Measurements from ENCODE around the gene ADAMTSL3. TPM values are rescaled to one million over a fixed set of nuclear protein-coding genes. Genes with fewer than 3 reads are reported as not detected.

ADAMTSL3 gene
- total RNA-seq, 1 donor: 2.0 TPM

DNA sequence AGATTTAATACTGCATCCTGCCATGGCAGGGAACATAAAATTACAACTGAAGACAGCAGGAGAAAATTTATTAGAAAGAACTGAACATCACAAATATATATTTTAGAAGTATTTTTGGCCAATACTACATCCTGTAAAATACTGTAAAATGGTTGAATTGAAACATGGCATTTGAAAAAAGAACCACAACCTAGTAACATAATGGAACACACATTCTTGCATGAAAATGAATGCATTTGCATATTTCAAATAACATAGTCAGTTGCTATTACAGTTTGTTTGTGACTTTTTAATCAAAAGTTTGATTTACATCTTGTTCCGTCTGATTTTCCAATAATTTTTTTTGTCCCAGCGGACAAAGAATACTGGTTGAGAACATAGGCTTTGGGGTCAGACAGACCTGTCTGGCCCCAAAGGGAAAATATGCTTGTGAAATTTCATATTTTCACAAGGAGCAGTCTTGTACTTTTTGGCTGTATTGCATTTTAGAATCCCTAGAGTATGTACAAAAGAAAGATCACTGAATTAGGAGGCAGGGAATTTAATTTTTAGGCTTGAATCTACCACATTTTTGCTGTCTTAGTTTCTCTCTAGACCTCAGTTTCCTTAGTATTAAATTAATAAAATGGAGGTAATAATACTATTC lies 268.8 kb downstream of the ADAMTSL3 start:
- DNase-seq (ENCODE audit: low read depth): no peak
- no peak overlapping the region for H3K4me3 ChIP-seq (ENCODE audit: low read depth, low read length)
- TF ChIP-seq, protein P1, sequence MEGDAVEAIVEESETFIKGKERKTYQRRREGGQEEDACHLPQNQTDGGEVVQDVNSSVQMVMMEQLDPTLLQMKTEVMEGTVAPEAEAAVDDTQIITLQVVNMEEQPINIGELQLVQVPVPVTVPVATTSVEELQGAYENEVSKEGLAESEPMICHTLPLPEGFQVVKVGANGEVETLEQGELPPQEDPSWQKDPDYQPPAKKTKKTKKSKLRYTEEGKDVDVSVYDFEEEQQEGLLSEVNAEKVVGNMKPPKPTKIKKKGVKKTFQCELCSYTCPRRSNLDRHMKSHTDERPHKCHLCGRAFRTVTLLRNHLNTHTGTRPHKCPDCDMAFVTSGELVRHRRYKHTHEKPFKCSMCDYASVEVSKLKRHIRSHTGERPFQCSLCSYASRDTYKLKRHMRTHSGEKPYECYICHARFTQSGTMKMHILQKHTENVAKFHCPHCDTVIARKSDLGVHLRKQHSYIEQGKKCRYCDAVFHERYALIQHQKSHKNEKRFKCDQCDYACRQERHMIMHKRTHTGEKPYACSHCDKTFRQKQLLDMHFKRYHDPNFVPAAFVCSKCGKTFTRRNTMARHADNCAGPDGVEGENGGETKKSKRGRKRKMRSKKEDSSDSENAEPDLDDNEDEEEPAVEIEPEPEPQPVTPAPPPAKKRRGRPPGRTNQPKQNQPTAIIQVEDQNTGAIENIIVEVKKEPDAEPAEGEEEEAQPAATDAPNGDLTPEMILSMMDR (IDR thresholded peaks at IDR 0.05; ENCODE audit: insufficient read depth, low read length): no peak

DNA sequence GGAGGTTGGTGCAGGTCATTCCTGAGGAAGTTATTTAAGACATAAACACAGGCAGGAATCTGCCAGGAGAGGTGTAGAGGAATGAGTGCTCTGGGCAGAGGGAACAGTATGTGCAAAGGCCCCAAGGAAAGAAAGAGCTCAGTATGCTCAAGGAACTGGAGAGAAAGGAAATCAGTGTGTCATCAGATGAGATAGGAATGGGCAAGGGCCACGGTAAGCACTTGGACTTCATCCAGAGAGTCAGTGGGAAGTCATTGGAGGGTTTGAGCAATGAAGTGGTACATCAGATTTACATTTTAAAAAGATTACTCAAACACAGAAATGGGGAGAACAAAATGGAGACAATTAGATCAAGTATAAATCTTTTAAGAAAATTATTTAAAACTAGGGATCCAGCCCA lies 272.2 kb downstream of the ADAMTSL3 start:
- no peak overlapping the region for H3K4me3 ChIP-seq (ENCODE audit: low read depth, low read length)
- DNase-seq (ENCODE audit: low read depth): no peak

DNA sequence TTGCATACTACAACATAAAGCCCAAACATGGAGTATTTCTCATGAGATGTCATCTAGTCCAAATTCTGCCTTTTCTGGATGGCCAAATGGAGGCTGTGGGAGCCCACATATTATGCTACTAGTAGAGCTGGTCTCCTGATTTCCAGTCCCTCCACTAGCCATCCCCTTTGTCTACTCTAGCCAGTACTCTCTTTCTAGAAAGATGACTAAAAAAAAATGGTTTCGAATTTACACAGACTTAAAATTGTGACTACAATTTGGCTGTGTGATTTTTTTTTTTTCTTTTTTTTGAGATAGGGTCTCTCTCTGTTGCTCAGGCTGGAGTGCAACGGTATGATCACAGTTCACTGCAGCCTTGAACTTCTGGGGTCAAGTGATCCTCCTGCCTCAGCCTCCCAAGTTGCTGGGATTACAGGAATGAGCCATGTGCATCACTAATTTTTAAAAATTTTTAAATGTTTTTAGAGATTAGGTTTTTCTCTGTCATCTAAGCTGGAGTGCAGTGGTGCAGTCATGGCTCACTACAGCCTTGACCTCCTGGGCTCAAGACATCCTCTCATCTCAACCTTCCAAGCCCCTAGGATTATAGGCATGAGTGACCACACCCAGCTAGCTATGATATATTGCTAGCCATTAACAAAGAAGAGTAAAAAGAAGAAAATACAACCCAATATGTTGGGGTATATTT lies 273.9 kb downstream of the ADAMTSL3 start:
- DNase-seq (ENCODE audit: low read depth): no peak
- TF ChIP-seq, protein P1 (IDR thresholded peaks at IDR 0.05; ENCODE audit: insufficient read depth, low read length): no peak
- H3K4me3 ChIP-seq (ENCODE audit: low read depth, low read length): no peak overlapping the region

More for the DNA sequence above, 272.2 kb downstream of the ADAMTSL3 start:
- TF ChIP-seq, protein P1 (IDR thresholded peaks at IDR 0.05; ENCODE audit: insufficient read depth, low read length): no peak

DNA sequence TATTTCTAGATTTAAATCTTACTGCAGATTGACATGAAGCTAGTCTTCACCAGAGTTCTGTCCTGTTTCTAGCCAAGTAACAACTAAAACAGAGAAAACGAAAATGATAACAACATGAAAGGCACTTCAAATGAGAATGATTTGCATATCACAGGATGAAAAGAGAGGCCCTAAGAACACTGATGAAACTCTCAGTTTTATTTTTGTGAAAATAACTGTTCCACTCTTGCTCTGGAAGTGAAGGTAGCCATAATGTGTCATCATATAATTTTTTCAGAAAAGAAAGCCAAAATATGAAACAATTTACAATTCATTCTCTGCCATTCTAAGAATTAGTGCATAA lies 274.4 kb downstream of the ADAMTSL3 start:
- TF ChIP-seq, protein P1 (IDR thresholded peaks at IDR 0.05; ENCODE audit: insufficient read depth, low read length): no peak
- no peak for DNase-seq (ENCODE audit: low read depth)

DNA sequence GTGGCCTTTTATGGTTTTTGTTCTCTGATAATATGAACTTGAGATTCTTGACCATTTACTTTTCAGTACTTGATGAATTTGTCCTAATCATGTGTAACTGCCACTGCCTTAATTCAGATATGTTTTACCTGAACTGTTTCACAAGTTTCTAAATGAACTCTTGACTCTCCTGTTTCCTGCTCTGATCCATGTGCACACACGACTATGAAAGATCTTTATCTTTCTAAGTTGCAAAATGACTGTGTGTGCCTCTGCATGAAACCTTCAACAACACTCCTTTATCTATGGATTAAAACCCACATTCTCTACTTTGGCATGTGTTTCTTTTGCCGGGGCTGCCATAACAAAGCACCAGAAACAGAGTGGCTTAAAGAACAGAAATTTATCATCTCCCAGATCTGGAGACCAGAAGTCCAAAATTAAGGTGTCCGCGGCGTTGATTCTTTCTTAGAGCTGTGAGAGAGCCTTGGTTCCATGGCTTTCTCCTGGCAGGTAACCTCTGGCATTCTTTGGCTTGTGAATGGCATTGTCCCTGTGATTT lies 275.0 kb downstream of the ADAMTSL3 start:
- no peak for DNase-seq (ENCODE audit: low read depth)
- TF ChIP-seq, protein P1 (IDR thresholded peaks at IDR 0.05; ENCODE audit: insufficient read depth, low read length): no peak
- no peak overlapping the region for H3K4me3 ChIP-seq (ENCODE audit: low read depth, low read length)

More for the DNA sequence above, 274.4 kb downstream of the ADAMTSL3 start:
- no peak overlapping the region for H3K4me3 ChIP-seq (ENCODE audit: low read depth, low read length)

DNA sequence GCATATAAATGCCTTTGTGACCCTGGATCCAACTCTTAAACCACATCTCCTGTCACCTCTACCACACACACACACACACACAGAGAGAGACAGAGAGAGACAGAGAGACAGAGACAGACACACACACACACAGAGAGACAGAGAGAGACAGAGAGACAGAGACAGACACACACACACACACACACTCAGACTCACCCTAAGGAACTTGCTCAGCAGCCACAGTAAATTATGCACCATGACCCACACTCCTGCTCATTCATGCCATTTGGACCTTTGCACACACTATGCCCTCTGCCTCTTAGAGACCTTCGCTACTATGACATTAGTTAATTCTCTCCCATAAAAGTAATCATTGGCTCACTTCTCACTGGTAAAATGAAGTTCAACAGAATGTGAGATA lies 275.7 kb downstream of the ADAMTSL3 start:
- DNase-seq (ENCODE audit: low read depth): no peak
- TF ChIP-seq, protein P1 (IDR thresholded peaks at IDR 0.05; ENCODE audit: insufficient read depth, low read length): no peak
- H3K4me3 ChIP-seq (ENCODE audit: low read depth, low read length): no peak overlapping the region

All from fibroblast of the aortic adventitia (primary cell).